Uterus (tissue), 4 donors: Measurements from ENCODE around the gene PI16. TPM values are rescaled to one million over a fixed set of nuclear protein-coding genes. Genes with fewer than 3 reads are reported as not detected.

Source experiments
- DNase-seq, 2 donors: peaks; one replicate each; pipeline ENCODE4 v3.0.0-alpha.2; 2019 to 2020
- H3K27ac ChIP-seq, 2 donors: fragments of 200-600 bp; sonication (generic); 1 replicate in 1 of 2; 2 replicates in 1 of 2; pipeline ENCODE4 v1.5.1; 2016 to 2018
- H3K27me3 ChIP-seq, 2 donors: fragments of 200-600 bp; sonication (generic); one replicate each; pipeline ENCODE4 v1.5.1; 2018 to 2019; ENCODE audit warnings: control low read depth in 1 of 2
- H3K36me3 ChIP-seq, 2 donors: fragments of 200-600 bp; sonication (generic); one replicate each; pipeline ENCODE4 v1.5.1; 2019; ENCODE audit warnings: control low read depth in 1 of 2
- H3K4me1 ChIP-seq, 2 donors: fragments of 200-600 bp; sonication (generic); one replicate each; pipeline ENCODE4 v1.5.1; 2018 to 2019; ENCODE audit warnings: control low read depth in 1 of 2
- H3K4me3 ChIP-seq, 2 donors: fragments of 200-600 bp; sonication (generic); 1 replicate in 1 of 2; 2 replicates in 1 of 2; pipeline ENCODE4 v1.5.1; 2018 to 2019; ENCODE audit warnings: mild to moderate bottlenecking in 1 of 2
- H3K9me3 ChIP-seq, 2 donors: fragments of 200-600 bp; sonication (generic); one replicate each; pipeline ENCODE4 v1.5.1; 2019; ENCODE audit warnings: control low read depth in 1 of 2
- POLR2A ChIP-seq, 2 donors: fragments of 450-650 bp; IDR thresholded peaks; one replicate each; pipeline ENCODE4 v1.6.1; 2016; ENCODE audit warnings: antibody characterized with exemption in 2 of 2, mild to moderate bottlenecking in 1 of 2, moderate library complexity in 1 of 2
- intact Hi-C: fragments of 100-400 bp; cut with DNase I; formaldehyde crosslinking; loops from one replicate; pipeline ENCODE4 v1.15.1; 2023; ENCODE audit warnings: low total_unique reads
- total RNA-seq, 4 donors: library from RNA; depleted of rRNA in 3 of 4; stranded (reverse); fragments of >200 nt in 3 of 4; gene quantifications; one replicate each; pipeline versions ENCODE4 v1.1.0 to v1.2.4, GENCODE V29; 2014 to 2023
- TF ChIP-seq, protein P1 (sequence below), 4 experiments: fragments of 200-600 bp in 2 of 4; fragments of 450-650 bp in 2 of 4; sonication (generic) in 2 of 4; IDR thresholded peaks; one replicate each; pipeline ENCODE4 v1.5.1; 2016 to 2019; ENCODE audit warnings: antibody characterized with exemption in 4 of 4, mild to moderate bottlenecking in 2 of 4, moderate library complexity in 1 of 4
- donor health status: DM: yes; HTN: yes; CAD: no.

PI16 gene
- total RNA-seq, 4 donors from 2014 or later, result 1.2 to 32.4 (median 6.7) TPM

DNA sequence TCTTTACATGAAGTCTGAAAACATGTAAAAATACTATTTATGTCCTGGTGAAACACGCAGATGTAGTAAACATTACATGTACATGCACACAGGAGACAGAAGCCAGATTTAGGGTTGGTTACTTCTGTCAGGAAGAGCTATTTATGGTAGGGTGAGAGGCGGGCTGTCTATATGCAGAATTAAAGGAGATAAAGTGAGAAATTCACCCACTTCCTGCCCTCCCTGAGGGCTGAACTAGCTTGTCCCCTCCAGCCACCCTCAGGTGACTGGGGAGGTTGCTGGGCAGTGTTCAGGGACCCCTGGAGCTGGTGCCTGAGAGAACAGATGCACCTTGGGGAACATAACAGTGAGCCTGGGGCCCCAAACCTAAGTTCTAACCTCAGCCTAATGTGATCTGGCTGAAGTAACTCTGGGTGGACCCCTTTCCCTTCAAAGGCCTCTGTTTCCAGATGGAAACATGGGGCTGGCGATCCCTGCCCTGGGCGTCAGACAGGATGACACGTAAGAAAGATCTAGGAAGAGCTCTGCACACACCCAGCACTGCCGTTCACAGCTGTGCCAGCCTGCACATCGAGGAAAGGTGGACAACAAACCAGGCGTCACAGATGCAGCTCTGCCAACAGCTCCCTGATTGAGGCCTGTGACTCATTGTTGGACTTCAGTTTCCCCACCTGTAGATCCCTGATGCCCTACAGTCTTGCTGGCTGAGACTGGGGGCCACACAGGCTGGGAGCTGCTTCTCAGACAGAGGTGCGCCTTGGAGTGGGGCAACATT is 1.3 kb downstream of the PI16 start:
- no peak overlapping the region for H3K27ac ChIP-seq
- no peak for DNase-seq
- no peaks in the 10 kb centered on the region for H3K9me3 ChIP-seq
- TF ChIP-seq POLR2A (IDR thresholded peaks at IDR 0.05), result no peak
- TF ChIP-seq, protein P1, sequence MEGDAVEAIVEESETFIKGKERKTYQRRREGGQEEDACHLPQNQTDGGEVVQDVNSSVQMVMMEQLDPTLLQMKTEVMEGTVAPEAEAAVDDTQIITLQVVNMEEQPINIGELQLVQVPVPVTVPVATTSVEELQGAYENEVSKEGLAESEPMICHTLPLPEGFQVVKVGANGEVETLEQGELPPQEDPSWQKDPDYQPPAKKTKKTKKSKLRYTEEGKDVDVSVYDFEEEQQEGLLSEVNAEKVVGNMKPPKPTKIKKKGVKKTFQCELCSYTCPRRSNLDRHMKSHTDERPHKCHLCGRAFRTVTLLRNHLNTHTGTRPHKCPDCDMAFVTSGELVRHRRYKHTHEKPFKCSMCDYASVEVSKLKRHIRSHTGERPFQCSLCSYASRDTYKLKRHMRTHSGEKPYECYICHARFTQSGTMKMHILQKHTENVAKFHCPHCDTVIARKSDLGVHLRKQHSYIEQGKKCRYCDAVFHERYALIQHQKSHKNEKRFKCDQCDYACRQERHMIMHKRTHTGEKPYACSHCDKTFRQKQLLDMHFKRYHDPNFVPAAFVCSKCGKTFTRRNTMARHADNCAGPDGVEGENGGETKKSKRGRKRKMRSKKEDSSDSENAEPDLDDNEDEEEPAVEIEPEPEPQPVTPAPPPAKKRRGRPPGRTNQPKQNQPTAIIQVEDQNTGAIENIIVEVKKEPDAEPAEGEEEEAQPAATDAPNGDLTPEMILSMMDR (IDR thresholded peaks at IDR 0.05), result no peak
- H3K36me3 ChIP-seq, result no peaks in the 10 kb centered on the region
- no peaks in the 10 kb centered on the region for H3K27me3 ChIP-seq
- no peak overlapping the region for H3K4me3 ChIP-seq
- H3K4me1 ChIP-seq, result no peaks in the 10 kb centered on the region
- intact Hi-C loops, result no loop called here

DNA sequence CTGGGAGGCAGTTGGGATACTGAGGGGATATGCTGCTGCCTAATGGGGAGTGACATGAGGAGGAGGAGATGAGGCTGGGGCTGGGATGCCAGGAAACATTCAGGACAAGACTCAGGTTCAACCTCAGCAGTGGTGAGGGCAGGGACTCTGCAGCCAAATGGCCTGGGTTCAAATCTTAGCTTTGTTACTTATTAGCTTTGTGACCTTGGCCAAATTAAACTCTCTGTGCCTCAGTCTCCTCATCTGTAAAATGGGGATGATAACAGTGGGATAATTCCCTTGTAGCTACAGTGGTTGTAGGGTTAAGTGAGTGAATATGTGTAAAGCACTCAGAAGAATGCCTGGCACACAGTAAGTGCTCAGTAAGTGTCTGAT is 1.9 kb downstream of the PI16 start:
- Histone ChIP-seq H3K4me1 (no peaks in the 10 kb centered on the region), H3K9me3 (no peaks in the 10 kb centered on the region), H3K36me3 (no peaks in the 10 kb centered on the region), H3K27ac (no peak overlapping the region), H3K27me3 (no peaks in the 10 kb centered on the region), H3K4me3 (no peak overlapping the region)
- intact Hi-C loops, result no loop called here
- DNase-seq, result no peak
- no peak for TF ChIP-seq POLR2A (IDR thresholded peaks at IDR 0.05)
- TF ChIP-seq, protein P1 (IDR thresholded peaks at IDR 0.05), result no peak

DNA sequence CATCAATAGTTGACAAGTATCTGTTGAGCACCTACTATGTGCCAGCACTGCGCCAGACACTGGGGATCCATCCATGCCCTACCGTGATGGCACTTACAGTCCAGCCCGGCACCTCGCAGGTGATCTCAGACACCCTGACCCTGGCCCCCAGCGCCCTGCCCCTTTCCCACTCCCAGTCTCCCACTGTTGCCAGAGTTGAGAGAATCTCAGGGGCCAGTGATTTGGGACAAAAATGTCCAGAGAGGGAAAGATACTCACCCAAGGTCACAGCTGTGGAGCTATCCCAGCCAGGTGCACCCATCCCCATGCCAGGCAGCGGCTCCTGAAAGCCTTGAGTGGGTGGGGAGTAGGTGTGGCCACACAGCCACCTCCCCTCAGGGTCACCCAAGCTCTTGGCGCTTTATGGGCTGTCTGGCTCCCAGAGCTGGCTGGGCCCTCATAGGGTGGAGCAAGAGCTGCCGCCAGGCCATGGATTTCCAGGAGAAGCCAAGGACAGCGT is 3.3 kb downstream of the PI16 start:
- H3K36me3 ChIP-seq, result no peaks in the 10 kb centered on the region
- H3K27me3 ChIP-seq, result no peaks in the 10 kb centered on the region
- H3K9me3 ChIP-seq, result no peaks in the 10 kb centered on the region
- no peaks in the 10 kb centered on the region for H3K4me1 ChIP-seq
- DNase-seq, result no peak
- TF ChIP-seq, protein P1 (IDR thresholded peaks at IDR 0.05), result no peak
- no peak for TF ChIP-seq POLR2A (IDR thresholded peaks at IDR 0.05)
- intact Hi-C loops, result no loop called here
- H3K27ac ChIP-seq, result no peak overlapping the region
- no peak overlapping the region for H3K4me3 ChIP-seq

DNA sequence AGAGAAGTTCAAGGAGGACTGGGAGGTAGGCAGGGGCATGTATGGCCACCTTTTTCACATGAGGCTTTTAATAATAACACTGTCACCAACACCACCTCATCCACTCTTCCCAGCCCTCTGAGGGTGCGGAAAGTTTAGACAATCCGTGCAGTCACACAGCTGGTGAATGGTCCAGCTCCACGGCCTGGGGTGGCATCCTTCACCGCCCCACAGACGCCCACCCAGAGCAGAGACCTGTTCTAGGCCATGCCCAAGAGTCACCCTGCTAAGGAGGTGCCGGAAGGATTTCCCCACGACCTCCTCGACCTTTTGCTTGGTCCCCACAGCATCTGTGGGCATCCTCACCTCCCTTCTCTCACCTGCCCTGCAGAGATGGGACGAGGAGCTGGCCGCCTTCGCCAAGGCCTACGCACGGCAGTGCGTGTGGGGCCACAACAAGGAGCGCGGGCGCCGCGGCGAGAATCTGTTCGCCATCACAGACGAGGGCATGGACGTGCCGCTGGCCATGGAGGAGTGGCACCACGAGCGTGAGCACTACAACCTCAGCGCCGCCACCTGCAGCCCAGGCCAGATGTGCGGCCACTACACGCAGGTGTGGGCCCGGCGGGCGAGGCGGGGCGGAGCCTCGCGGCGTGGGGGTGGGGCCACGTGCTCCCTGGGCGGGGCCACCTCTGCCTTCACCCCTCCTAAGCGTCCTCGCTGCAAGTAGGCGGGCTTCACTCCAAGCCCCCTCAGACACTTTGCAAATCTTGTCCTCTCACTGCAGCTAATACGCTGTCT is 4.4 kb downstream of the PI16 start:
- no peak for TF ChIP-seq POLR2A (IDR thresholded peaks at IDR 0.05)
- TF ChIP-seq, protein P1 (IDR thresholded peaks at IDR 0.05), result no peak
- intact Hi-C loops, result no loop called here

More for the DNA sequence above, 4.4 kb downstream of the PI16 start:
- no peaks in the 10 kb centered on the region for H3K36me3 ChIP-seq
- H3K4me3 ChIP-seq, result no peak overlapping the region
- H3K4me1 ChIP-seq, result no peaks in the 10 kb centered on the region
- H3K27me3 ChIP-seq, result no peaks in the 10 kb centered on the region
- H3K9me3 ChIP-seq, result no peaks in the 10 kb centered on the region
- H3K27ac ChIP-seq, result no peak overlapping the region
- DNase-seq, result no peak
